GM12878 (cell line): ENCODE measurements around the gene CTNNA3. TPM values are rescaled to one million over a fixed set of nuclear protein-coding genes. Genes with fewer than 3 reads are reported as not detected.

ENCODE experiments used
- ATAC-seq: fragments of 200-7000 bp; cut with Tn5 transposase; 3 replicates; pipeline ENCODE4 v1.9.1; 2020; ENCODE audit warnings: mild to moderate bottlenecking, moderate library complexity
- BruUV-seq: library from RNA; stranded (reverse); fragments of 400-500 nt; replicated peaks from 2 replicates; lab custom pipeline; 2021; lab: Mats Ljungman, UMichigan
- CTCF ChIA-PET: fragments of 300-600 bp; sonication (Branson Sonifier 250); formaldehyde crosslinking; extraction: SDS; loops from one replicate; lab custom pipeline; 2021; ENCODE audit warnings: inconsistent platforms; lab: Yijun Ruan, JAX
- POLR2A ChIA-PET: fragments of 350-600 bp; formaldehyde crosslinking; extraction: SDS; loops from one replicate; lab custom pipeline; 2021; ENCODE audit warnings: inconsistent platforms; lab: Charles Lee
- RAD21 ChIA-PET: fragments of 300-600 bp; sonication (Branson Sonifier 250); formaldehyde crosslinking; loops from one replicate; lab custom pipeline; 2023; ENCODE audit warnings: antibody characterized with exemption; ENCODE audit not compliant: unreplicated experiment; lab: Charles Lee
- SMC1A ChIA-PET: fragments of 300-600 bp; sonication (Branson Sonifier 250); formaldehyde crosslinking; loops from one replicate; lab custom pipeline; 2023; ENCODE audit not compliant: unreplicated experiment, uncharacterized antibody; lab: Charles Lee
- DNase-seq: peaks from one replicate; pipeline ENCODE4 v3.0.0-alpha.2; 2011; ENCODE audit warnings: low read depth, low spot score
- FAIRE-seq: peaks from 3 replicates; lab custom pipeline; 2011; peaks lifted over from hg19 to GRCh38; lab: Jason Lieb, UNC
- H2AFZ ChIP-seq: 2 replicates; pipeline ENCODE4 v1.6.0; 2011; ENCODE audit warnings: low read depth, low read length, control low read depth; ENCODE audit not compliant: control insufficient read depth
- H3K27ac ChIP-seq: 2 replicates; pipeline ENCODE4 v1.5.1; 2011; ENCODE audit warnings: control low read depth; ENCODE audit not compliant: control insufficient read depth, insufficient read depth
- H3K27me3 ChIP-seq, 2 experiments: replicated peaks in 1 of 2; 2 replicates each; pipeline versions ENCODE4 v1.6.0 to v1.6.1; 2011; ENCODE audit warnings: low read length in 1 of 2; ENCODE audit not compliant: control insufficient read depth in 2 of 2, insufficient read depth in 2 of 2
- H3K36me3 ChIP-seq, 2 experiments: 2 replicates each; pipeline ENCODE4 v1.5.1; 2011; ENCODE audit warnings: low read length in 1 of 2; ENCODE audit not compliant: control insufficient read depth in 2 of 2, insufficient read depth in 2 of 2
- H3K4me1 ChIP-seq: 2 replicates; pipeline ENCODE4 v1.6.1; 2011; ENCODE audit warnings: mild to moderate bottlenecking, low read length, moderate library complexity, mixed read lengths; ENCODE audit not compliant: control insufficient read depth, insufficient read depth
- H3K4me2 ChIP-seq: 2 replicates; pipeline ENCODE4 v1.6.0; 2011; ENCODE audit warnings: control low read depth; ENCODE audit not compliant: control insufficient read depth, insufficient read depth
- H3K4me3 ChIP-seq: fragments of 200-600 bp; sonication (generic); 2 replicates; pipeline ENCODE4 v1.5.1; 2016
- H3K79me2 ChIP-seq: 2 replicates; pipeline ENCODE4 v1.6.0; 2011; ENCODE audit warnings: low read length; ENCODE audit not compliant: control insufficient read depth, insufficient read depth
- H3K9ac ChIP-seq: 2 replicates; pipeline ENCODE4 v1.8.0; 2011; ENCODE audit warnings: low read length, control low read depth, mixed read lengths; ENCODE audit not compliant: control insufficient read depth, insufficient read depth
- H3K9me3 ChIP-seq: replicated peaks from 3 replicates; pipeline ENCODE4 v1.5.1; 2011; ENCODE audit warnings: mild to moderate bottlenecking, low read length; ENCODE audit not compliant: control insufficient read depth, insufficient read depth
- H4K20me1 ChIP-seq: 2 replicates; pipeline ENCODE4 v1.6.0; 2011; ENCODE audit not compliant: control insufficient read depth, insufficient read depth
- BCLAF1 ChIP-seq: fragments of 450-650 bp; IDR thresholded peaks from 2 replicates; pipeline ENCODE4 v1.6.1; 2017; ENCODE audit warnings: antibody characterized with exemption, mild to moderate bottlenecking, moderate library complexity
- POU2F2 ChIP-seq: IDR thresholded peaks from 3 replicates; pipeline ENCODE4 v1.6.1; 2011; ENCODE audit warnings: low read depth, mild to moderate bottlenecking, low read length, borderline replicate concordance
- RELA ChIP-seq: fragments of 450-650 bp; IDR thresholded peaks from 2 replicates; pipeline ENCODE4 v1.8.0; 2014; ENCODE audit warnings: borderline replicate concordance; ENCODE audit not compliant: partially characterized antibody
- SKIL ChIP-seq: fragments of 450-650 bp; IDR thresholded peaks from 2 replicates; pipeline ENCODE4 v1.6.1; 2017; ENCODE audit warnings: mild to moderate bottlenecking, low read depth, inconsistent platforms; ENCODE audit not compliant: poor library complexity, severe bottlenecking
- ZBED1 ChIP-seq: IDR thresholded peaks from 2 replicates; pipeline ENCODE4 v1.6.1; 2016; ENCODE audit warnings: borderline replicate concordance
- ZBTB40 ChIP-seq: fragments of 450-650 bp; IDR thresholded peaks from 2 replicates; pipeline ENCODE4 v1.6.1; 2016; ENCODE audit warnings: mild to moderate bottlenecking, moderate library complexity, borderline replicate concordance
- ZNF384 ChIP-seq: IDR thresholded peaks from 2 replicates; pipeline ENCODE4 v1.6.1; 2012; ENCODE audit warnings: low read depth, mild to moderate bottlenecking, low read length, improper control_type of control experiment, borderline replicate concordance
- WGBS: methylation state at CpG from one replicate; pipeline ENCODE4 v1.1.6; 2016; ENCODE audit warnings: low lambda C conversion rate; ENCODE audit not compliant: insufficient replicate concordance, insufficient coverage; ENCODE audit errors: missing lambda C conversion rate; 5-methylcytosine and 5-hydroxymethylcytosine counted together
- in situ Hi-C: fragments of 300-500 bp; cut with MboI; formaldehyde crosslinking; loops from 9 replicates; pipeline ENCODE4 v1.14.3; 2018; ENCODE audit warnings: mixed read lengths
- intact Hi-C: fragments of 100-400 bp; cut with micrococcal nuclease; formaldehyde crosslinking; loops from one replicate; pipeline ENCODE4 v1.14.2; 2022; ENCODE audit not compliant: unreplicated experiment
- polyA plus RNA-seq, 11 experiments: library from polyadenylated mRNA; depleted of rRNA in 4 of 11; unstranded in 6 of 11; stranded (reverse) in 5 of 11; fragments of >200 nt; fragmentation: Nextera tagmentation in 4 of 11; fragmentation: Illumina TruSeq in 1 of 11; extraction: Ambion mirVana in 4 of 11; extraction: Trizol in 1 of 11; gene quantifications; 1 replicate in 1 of 11; 2 replicates in 10 of 11; pipeline versions ENCODE4 v1.2.1 to v1.2.3, GENCODE V29; 2011 to 2016; ENCODE audit warnings: inconsistent platforms in 2 of 11, missing spikeins in 2 of 11, low read depth in 1 of 11
- total RNA-seq, 4 experiments: library from RNA; depleted of rRNA in 3 of 4; stranded (reverse); fragments of >200 nt in 3 of 4; fragmentation: Illumina TruSeq in 1 of 4; extraction: Trizol in 1 of 4; gene quantifications; 2 replicates each; pipeline versions ENCODE4 v1.2.1 to v1.2.3, GENCODE V29; 2013 to 2021

Gene CTNNA3
- total and polyA plus RNA-seq, 10 of the 15 experiments (the other 5 are each of a cell fraction or from before 2014, with no cell fraction given), result under 0.01 to 4.5 (median 0.22) TPM; not detected in 2

- Histone ChIP-seq H3K36me3 (no peaks in the 10 kb centered on the region), H3K4me1 (no peaks in the 10 kb centered on the region), H3K9ac (no peak overlapping the region), H4K20me1 (no peaks in the 10 kb centered on the region), H3K4me3 (no peak overlapping the region), H3K79me2 (no peaks in the 10 kb centered on the region), H3K9me3 (no peaks in the 10 kb centered on the region), H2AFZ (no peak overlapping the region), H3K4me2 (no peak overlapping the region), H3K27ac (no peak overlapping the region), H3K27me3 (no peaks in the 10 kb centered on the region)
- 12% methylated on average over 4 of the region's 4 CpGs for WGBS
- POLR2A ChIA-PET, result no interaction called here
- in situ Hi-C loops, result no loop called here
- ATAC-seq (no peak), FAIRE-seq (no peak), DNase-seq (no peak)
- CTCF ChIA-PET, result interaction anchor here (0.5 kb wide), 1 partner anchor 40 kb away, joined by 3 read pairs; no protein-coding TSS in a partner anchor
- SMC1A ChIA-PET, result no interaction called here
- TF ChIP-seq ZBED1, result no peak
- TF ChIP-seq ZNF384, result no peak
- RAD21 ChIA-PET, result no interaction called here
- no TSS peak for BruUV-seq
- intact Hi-C loops, result no loop called here
Measured at GRCh38 chr10:66762218-66762729, 933.7 kb downstream of the CTNNA3 start.

- Histone ChIP-seq H3K27me3 (no peaks in the 10 kb centered on the region), H3K9me3 (no peaks in the 10 kb centered on the region), H3K9ac (no peak overlapping the region), H3K4me3 (no peak overlapping the region), H2AFZ (no peak overlapping the region), H3K36me3 (no peaks in the 10 kb centered on the region), H3K4me1 (no peaks in the 10 kb centered on the region), H4K20me1 (no peaks in the 10 kb centered on the region), H3K27ac (no peak overlapping the region), H3K79me2 (no peaks in the 10 kb centered on the region), H3K4me2 (no peak overlapping the region)
- CTCF ChIA-PET, result no interaction called here
- ATAC-seq (no peak), DNase-seq (no peak), FAIRE-seq (no peak)
- intact Hi-C loops (no loop called here), in situ Hi-C loops (no loop called here)
- POLR2A ChIA-PET, result no interaction called here
- WGBS, result 92% methylated on average over 1 of the region's 1 CpG
- RAD21 ChIA-PET, result no interaction called here
- BruUV-seq, result no TSS peak
- SMC1A ChIA-PET, result no interaction called here
- TF ChIP-seq SKIL (no peak), RELA (no peak), BCLAF1 (no peak), ZBTB40 (no peak), POU2F2 (no peak)
Measured at GRCh38 chr10:66760941-66761340, 935.1 kb downstream of the CTNNA3 start.
